ENCODE measurements around the gene MS4A15.

MS4A15 gene

DNA sequence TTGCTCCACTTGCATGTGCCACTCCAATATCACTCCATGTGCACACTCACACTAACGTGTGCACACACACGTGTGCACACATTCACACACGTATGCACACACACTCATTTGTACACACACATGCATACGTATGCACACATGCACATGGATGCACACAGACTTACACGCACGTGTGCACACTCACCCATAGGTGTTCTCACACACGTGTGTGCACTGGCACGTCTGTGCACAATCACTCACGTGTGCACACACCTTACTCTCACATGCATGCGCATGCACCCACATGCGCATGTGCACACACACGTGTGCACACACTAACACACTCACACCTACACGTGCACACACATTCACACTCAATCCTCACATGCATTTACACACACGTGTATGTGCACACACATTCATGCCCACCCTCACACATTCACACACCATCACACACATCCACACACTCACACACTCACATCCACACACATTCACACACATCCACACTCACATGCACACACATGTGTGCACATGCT, 9.3 kb upstream of the MS4A15 start:
- Histone ChIP-seq H2BK15ac (replicated peaks; ENCODE audit: low read depth) (no peak overlapping the region), H4K8ac (ENCODE audit: low read depth, low read length) (no peak overlapping the region), H2BK5ac (ENCODE audit: low read length) (no peak overlapping the region), H3K9ac (ENCODE audit: low read length) (no peak overlapping the region), H3K4me1 (ENCODE audit: control insufficient read depth, low read depth, low read length) (no peaks in the 10 kb centered on the region), H3K23ac (ENCODE audit: low read length) (no peak overlapping the region), H3K27ac (ENCODE audit: low read depth, low read length) (no peak overlapping the region), H4K5ac (ENCODE audit: low read length) (no peak overlapping the region), H3K79me2 (ENCODE audit: control insufficient read depth, insufficient read depth, low read length) (no peaks in the 10 kb centered on the region), H3K4ac (ENCODE audit: low read depth, low read length) (no peak overlapping the region), H3K18ac (ENCODE audit: low read length) (no peak overlapping the region), H3K4me3 (ENCODE audit: low read length) (no peak overlapping the region), H3K56ac (ENCODE audit: low read length) (no peak overlapping the region), H3K36me3 (ENCODE audit: control insufficient read depth, insufficient read depth, low read length) (no peaks in the 10 kb centered on the region), H3K4me2 (ENCODE audit: low read length) (no peak overlapping the region), H2AK5ac (ENCODE audit: low read length) (no peak overlapping the region), H3K27me3 (ENCODE audit: insufficient read depth, low read length, poor library complexity) (no peaks in the 10 kb centered on the region), H3K79me1 (ENCODE audit: low read length) (no peaks in the 10 kb centered on the region), H2BK120ac (ENCODE audit: low read depth, low read length) (no peak overlapping the region)
- no peak for DNase-seq
- WGBS (ENCODE audit: extremely low coverage, insufficient coverage, low lambda C conversion rate) = 100% methylated on average over 1 of the region's 14 CpGs

DNA sequence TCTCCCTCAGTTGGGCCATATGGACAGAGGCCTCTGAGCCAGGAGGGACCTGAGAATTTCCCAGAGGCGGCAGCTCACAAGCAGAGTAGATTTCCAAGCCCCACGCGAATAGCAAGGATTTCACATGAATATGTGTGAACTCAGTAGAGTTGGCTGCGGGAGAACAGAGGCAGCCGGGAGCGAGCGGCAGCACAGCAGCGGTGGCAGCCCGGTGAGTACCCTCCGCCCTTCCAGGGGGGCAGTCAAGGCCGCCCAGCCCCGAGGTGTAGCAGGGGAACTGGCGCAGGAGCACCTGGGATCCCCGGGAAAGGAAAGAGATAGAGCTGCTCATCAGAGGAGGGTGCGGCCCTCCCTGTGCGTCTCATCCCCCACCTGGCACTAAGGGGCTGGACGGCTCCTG, 8.4 kb upstream of the MS4A15 start:
- Histone ChIP-seq H2BK5ac (ENCODE audit: low read length) (no peak overlapping the region), H3K27me3 (ENCODE audit: insufficient read depth, low read length, poor library complexity) (no peaks in the 10 kb centered on the region), H3K23ac (ENCODE audit: low read length) (no peak overlapping the region), H3K18ac (ENCODE audit: low read length) (no peak overlapping the region), H3K4me2 (ENCODE audit: low read length) (no peak overlapping the region), H2BK15ac (replicated peaks; ENCODE audit: low read depth) (no peak overlapping the region), H4K8ac (ENCODE audit: low read depth, low read length) (no peak overlapping the region), H3K9ac (ENCODE audit: low read length) (no peak overlapping the region), H4K5ac (ENCODE audit: low read length) (no peak overlapping the region), H3K4ac (ENCODE audit: low read depth, low read length) (no peak overlapping the region), H2BK120ac (ENCODE audit: low read depth, low read length) (no peak overlapping the region), H3K79me2 (ENCODE audit: control insufficient read depth, insufficient read depth, low read length) (no peaks in the 10 kb centered on the region), H3K4me3 (ENCODE audit: low read length) (no peak overlapping the region), H2AK5ac (ENCODE audit: low read length) (no peak overlapping the region), H3K27ac (ENCODE audit: low read depth, low read length) (no peak overlapping the region), H3K4me1 (ENCODE audit: control insufficient read depth, low read depth, low read length) (no peaks in the 10 kb centered on the region), H3K36me3 (ENCODE audit: control insufficient read depth, insufficient read depth, low read length) (no peaks in the 10 kb centered on the region), H3K56ac (ENCODE audit: low read length) (no peak overlapping the region), H3K79me1 (ENCODE audit: low read length) (no peaks in the 10 kb centered on the region)
- DNase-seq = no peak
- no CpG with 5 or more reads among the region's 17 CpGs for WGBS (ENCODE audit: extremely low coverage, insufficient coverage, low lambda C conversion rate)

DNA sequence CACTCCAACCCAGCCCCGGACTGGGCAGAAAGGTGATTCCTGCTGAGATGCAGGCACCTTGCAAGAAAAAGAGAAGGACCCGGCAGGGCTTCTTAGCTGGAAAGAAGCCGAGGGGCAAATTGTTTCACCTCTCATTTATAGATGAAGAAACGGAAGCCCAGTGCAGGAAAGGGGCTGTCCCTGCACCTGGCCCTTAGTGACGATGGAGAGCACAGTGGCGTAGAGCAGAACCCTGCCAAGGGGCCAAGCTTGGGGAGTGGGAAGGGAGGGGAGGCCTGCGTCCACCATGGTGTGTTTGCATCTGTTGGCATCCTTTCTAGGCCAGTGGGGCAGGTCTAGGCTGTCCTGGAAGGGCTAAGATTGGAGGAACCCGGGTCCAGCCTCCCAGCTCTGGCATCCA, 7.8 kb upstream of the MS4A15 start:
- H3K36me3 ChIP-seq (ENCODE audit: control insufficient read depth, insufficient read depth, low read length) = no peaks in the 10 kb centered on the region
- H2AK5ac ChIP-seq (ENCODE audit: low read length) = no peak overlapping the region
- no peak overlapping the region for H4K8ac ChIP-seq (ENCODE audit: low read depth, low read length)
- H3K4ac ChIP-seq (ENCODE audit: low read depth, low read length) = no peak overlapping the region
- H4K5ac ChIP-seq (ENCODE audit: low read length) = no peak overlapping the region
- H3K56ac ChIP-seq (ENCODE audit: low read length) = no peak overlapping the region
- H3K23ac ChIP-seq (ENCODE audit: low read length) = no peak overlapping the region
- H3K27ac ChIP-seq (ENCODE audit: low read depth, low read length) = no peak overlapping the region
- no peak overlapping the region for H2BK5ac ChIP-seq (ENCODE audit: low read length)
- no peak overlapping the region for H3K4me2 ChIP-seq (ENCODE audit: low read length)
- no peak overlapping the region for H3K4me3 ChIP-seq (ENCODE audit: low read length)
- DNase-seq = no peak
- no peaks in the 10 kb centered on the region for H3K79me2 ChIP-seq (ENCODE audit: control insufficient read depth, insufficient read depth, low read length)
- no peak overlapping the region for H2BK15ac ChIP-seq (replicated peaks; ENCODE audit: low read depth)
- H3K4me1 ChIP-seq (ENCODE audit: control insufficient read depth, low read depth, low read length) = no peaks in the 10 kb centered on the region
- no CpG with 5 or more reads among the region's 8 CpGs for WGBS (ENCODE audit: extremely low coverage, insufficient coverage, low lambda C conversion rate)
- H3K9ac ChIP-seq (ENCODE audit: low read length) = no peak overlapping the region
- H3K79me1 ChIP-seq (ENCODE audit: low read length) = no peaks in the 10 kb centered on the region
- no peak overlapping the region for H2BK120ac ChIP-seq (ENCODE audit: low read depth, low read length)
- no peaks in the 10 kb centered on the region for H3K27me3 ChIP-seq (ENCODE audit: insufficient read depth, low read length, poor library complexity)
- H3K18ac ChIP-seq (ENCODE audit: low read length) = no peak overlapping the region

DNA sequence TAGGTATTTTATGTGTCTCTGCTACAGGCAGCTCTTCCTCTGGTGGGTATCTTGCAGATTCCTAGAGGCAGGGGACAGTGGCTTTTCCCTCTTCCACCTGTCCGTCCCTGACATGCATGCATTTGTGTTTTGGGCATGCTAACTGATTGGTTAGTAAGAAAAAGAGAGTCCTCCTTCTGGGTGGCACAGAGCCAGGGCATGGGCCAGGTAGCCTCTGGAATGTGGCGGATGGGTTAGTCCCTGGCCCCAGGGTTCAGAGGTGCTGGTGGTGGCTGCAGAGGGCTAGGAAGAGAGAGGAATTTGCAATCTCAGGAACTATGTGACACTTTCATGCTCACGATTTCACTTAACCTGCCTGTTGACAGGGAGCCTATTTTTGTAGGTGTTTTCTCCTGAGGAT, 5.8 kb upstream of the MS4A15 start:
- no peak overlapping the region for H2BK15ac ChIP-seq (replicated peaks; ENCODE audit: low read depth)
- H3K27me3 ChIP-seq (ENCODE audit: insufficient read depth, low read length, poor library complexity) = no peaks in the 10 kb centered on the region
- no CpG with 5 or more reads among the region's 3 CpGs for WGBS (ENCODE audit: extremely low coverage, insufficient coverage, low lambda C conversion rate)
- H2AK5ac ChIP-seq (ENCODE audit: low read length) = no peak overlapping the region
- H3K56ac ChIP-seq (ENCODE audit: low read length) = no peak overlapping the region
- H3K18ac ChIP-seq (ENCODE audit: low read length) = no peak overlapping the region
- H3K9ac ChIP-seq (ENCODE audit: low read length) = no peak overlapping the region
- no peak overlapping the region for H4K8ac ChIP-seq (ENCODE audit: low read depth, low read length)
- H3K79me2 ChIP-seq (ENCODE audit: control insufficient read depth, insufficient read depth, low read length) = no peaks in the 10 kb centered on the region
- H3K36me3 ChIP-seq (ENCODE audit: control insufficient read depth, insufficient read depth, low read length) = no peaks in the 10 kb centered on the region
- DNase-seq = no peak
- H3K27ac ChIP-seq (ENCODE audit: low read depth, low read length) = no peak overlapping the region
- H3K4me1 ChIP-seq (ENCODE audit: control insufficient read depth, low read depth, low read length) = no peaks in the 10 kb centered on the region
- H3K4me2 ChIP-seq (ENCODE audit: low read length) = no peak overlapping the region
- no peak overlapping the region for H3K23ac ChIP-seq (ENCODE audit: low read length)
- H4K5ac ChIP-seq (ENCODE audit: low read length) = no peak overlapping the region
- H3K79me1 ChIP-seq (ENCODE audit: low read length) = no peaks in the 10 kb centered on the region
- no peak overlapping the region for H2BK5ac ChIP-seq (ENCODE audit: low read length)
- no peak overlapping the region for H2BK120ac ChIP-seq (ENCODE audit: low read depth, low read length)
- H3K4ac ChIP-seq (ENCODE audit: low read depth, low read length) = no peak overlapping the region
- H3K4me3 ChIP-seq (ENCODE audit: low read length) = no peak overlapping the region

DNA sequence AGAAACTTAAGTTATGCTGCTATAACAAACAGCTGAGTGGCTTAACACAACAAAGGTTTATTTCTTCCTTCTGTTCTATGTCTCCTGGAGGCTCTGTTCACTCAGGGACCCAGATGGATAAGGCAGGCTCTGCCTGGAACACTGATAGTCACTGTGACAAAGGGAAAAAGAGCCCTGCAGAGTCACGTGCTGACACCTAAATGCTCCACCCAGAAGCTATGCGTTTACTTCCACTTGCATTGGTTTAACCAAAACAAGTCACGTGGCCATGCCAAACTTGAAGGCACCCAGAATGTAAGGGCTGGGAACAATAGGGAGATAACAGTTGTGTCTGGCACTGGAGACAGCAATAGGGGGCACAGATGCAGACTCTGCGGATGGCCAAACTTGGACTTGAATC, 3.4 kb upstream of the MS4A15 start:
- Histone ChIP-seq H3K56ac (ENCODE audit: low read length) (no peak overlapping the region), H3K4me2 (ENCODE audit: low read length) (no peak overlapping the region), H2AK5ac (ENCODE audit: low read length) (no peak overlapping the region), H2BK120ac (ENCODE audit: low read depth, low read length) (no peak overlapping the region), H3K79me2 (ENCODE audit: control insufficient read depth, insufficient read depth, low read length) (no peaks in the 10 kb centered on the region), H4K5ac (ENCODE audit: low read length) (no peak overlapping the region), H3K23ac (ENCODE audit: low read length) (no peak overlapping the region), H3K4me1 (ENCODE audit: control insufficient read depth, low read depth, low read length) (no peaks in the 10 kb centered on the region), H3K79me1 (ENCODE audit: low read length) (no peaks in the 10 kb centered on the region), H2BK15ac (replicated peaks; ENCODE audit: low read depth) (no peak overlapping the region), H2BK5ac (ENCODE audit: low read length) (no peak overlapping the region), H4K8ac (ENCODE audit: low read depth, low read length) (no peak overlapping the region), H3K18ac (ENCODE audit: low read length) (no peak overlapping the region), H3K4ac (ENCODE audit: low read depth, low read length) (no peak overlapping the region), H3K36me3 (ENCODE audit: control insufficient read depth, insufficient read depth, low read length) (no peaks in the 10 kb centered on the region), H3K27me3 (ENCODE audit: insufficient read depth, low read length, poor library complexity) (no peaks in the 10 kb centered on the region), H3K9ac (ENCODE audit: low read length) (no peak overlapping the region), H3K4me3 (ENCODE audit: low read length) (no peak overlapping the region), H3K27ac (ENCODE audit: low read depth, low read length) (no peak overlapping the region)
- DNase-seq = peak; percentile 37
- no CpG with 5 or more reads among the region's 4 CpGs for WGBS (ENCODE audit: extremely low coverage, insufficient coverage, low lambda C conversion rate)

DNA sequence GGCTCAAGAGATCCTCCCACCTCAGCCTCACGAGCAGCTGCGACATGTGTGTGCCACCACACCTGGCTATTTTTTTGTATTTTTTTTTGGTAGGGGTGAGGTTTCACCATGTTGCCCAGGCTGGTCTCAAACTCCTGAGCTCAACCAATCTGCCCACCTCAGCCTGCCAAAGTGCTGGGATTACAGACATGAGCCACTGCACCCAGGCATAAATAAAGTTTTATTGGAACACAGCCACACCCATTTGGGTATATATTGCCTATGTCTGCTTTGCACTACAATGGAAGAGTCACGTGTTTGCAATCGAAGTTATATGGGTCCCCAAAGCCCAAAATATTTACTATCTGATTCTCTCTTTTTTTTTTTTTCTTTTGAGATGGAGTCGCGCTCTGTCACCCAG, 1.8 kb upstream of the MS4A15 start:
- no peak overlapping the region for H4K5ac ChIP-seq (ENCODE audit: low read length)
- H3K9ac ChIP-seq (ENCODE audit: low read length) = no peak overlapping the region
- no peak overlapping the region for H2BK120ac ChIP-seq (ENCODE audit: low read depth, low read length)
- no peak overlapping the region for H3K56ac ChIP-seq (ENCODE audit: low read length)
- no peaks in the 10 kb centered on the region for H3K27me3 ChIP-seq (ENCODE audit: insufficient read depth, low read length, poor library complexity)
- H4K8ac ChIP-seq (ENCODE audit: low read depth, low read length) = no peak overlapping the region
- no peaks in the 10 kb centered on the region for H3K79me2 ChIP-seq (ENCODE audit: control insufficient read depth, insufficient read depth, low read length)
- H3K23ac ChIP-seq (ENCODE audit: low read length) = no peak overlapping the region
- DNase-seq = no peak
- no peak overlapping the region for H3K4me2 ChIP-seq (ENCODE audit: low read length)
- no peaks in the 10 kb centered on the region for H3K36me3 ChIP-seq (ENCODE audit: control insufficient read depth, insufficient read depth, low read length)
- H3K18ac ChIP-seq (ENCODE audit: low read length) = no peak overlapping the region
- H3K4me3 ChIP-seq (ENCODE audit: low read length) = no peak overlapping the region
- H2AK5ac ChIP-seq (ENCODE audit: low read length) = no peak overlapping the region
- no peak overlapping the region for H2BK15ac ChIP-seq (replicated peaks; ENCODE audit: low read depth)
- H3K4ac ChIP-seq (ENCODE audit: low read depth, low read length) = no peak overlapping the region
- H2BK5ac ChIP-seq (ENCODE audit: low read length) = no peak overlapping the region
- H3K27ac ChIP-seq (ENCODE audit: low read depth, low read length) = no peak overlapping the region
- no peaks in the 10 kb centered on the region for H3K4me1 ChIP-seq (ENCODE audit: control insufficient read depth, low read depth, low read length)
- H3K79me1 ChIP-seq (ENCODE audit: low read length) = no peaks in the 10 kb centered on the region
- WGBS (ENCODE audit: extremely low coverage, insufficient coverage, low lambda C conversion rate) = no CpG with 5 or more reads among the region's 6 CpGs
